SH-SY5Y (cell line): ENCODE measurements around the gene ADD1.

Experiments used
- GATA2 ChIP-seq: IDR thresholded peaks from 2 replicates; pipeline ENCODE4 v1.6.1; 2011; ENCODE audit warnings: mild to moderate bottlenecking, low read depth, low read length
- GATA3 ChIP-seq: IDR thresholded peaks from 2 replicates; pipeline ENCODE4 v1.6.1; 2011; ENCODE audit warnings: low read depth, mild to moderate bottlenecking, low read length, moderate library complexity

DNA sequence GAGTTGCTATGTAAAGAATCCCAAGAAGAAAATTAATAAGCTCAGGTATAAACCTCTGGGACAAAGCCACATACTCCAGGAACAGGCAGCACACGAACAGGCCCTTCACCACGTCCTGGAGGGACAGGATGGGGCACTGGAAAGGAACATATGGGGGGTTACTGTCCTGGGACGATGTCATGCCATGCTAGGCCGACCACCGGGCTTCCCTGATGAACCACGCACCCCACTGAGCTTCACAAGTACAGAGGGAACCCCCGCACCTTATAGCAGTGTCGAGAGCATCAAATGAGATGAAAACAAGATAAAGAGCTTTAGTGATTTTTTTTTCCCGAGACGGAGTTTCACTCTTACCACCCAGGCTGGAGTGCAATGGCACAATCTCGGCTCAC, 100.4 kb downstream of the ADD1 start:
- no peak for TF ChIP-seq GATA3
- no peak for TF ChIP-seq GATA2
